Measurements from ENCODE around the gene TBC1D22A. TPM values are rescaled to one million over a fixed set of nuclear protein-coding genes. Genes with fewer than 3 reads are reported as not detected.

Gene TBC1D22A
- total and polyA plus RNA-seq, 2 donors (not counting 3 experiments of a cell fraction or from before 2014, with no cell fraction given): 26.1 to 32.4 TPM

- ChIA-PET CTCF (no interaction called here), POLR2A (no interaction called here)
- intact Hi-C loops (cut with micrococcal nuclease): no loop called here
- Histone ChIP-seq H3K9ac (replicated peaks; ENCODE audit: extremely low read depth, insufficient read depth, low read length) (no peak overlapping the region), H3K27ac (ENCODE audit: insufficient read depth, low read depth, low read length) (no peak overlapping the region), H3K4me3 (replicated peaks in 1 of 3; ENCODE audit: insufficient read depth in 1 of 3, low read depth in 1 of 3, low read length in 3 of 3) (no peak overlapping the region), H3K27me3 (ENCODE audit: control insufficient read depth in 2 of 2, insufficient read depth in 2 of 2, low read length in 2 of 2) (no peaks in the 10 kb centered on the region), H3K4me2 (ENCODE audit: insufficient read depth, low read length) (no peak overlapping the region), H3K4me1 (ENCODE audit: control insufficient read depth, extremely low read depth, insufficient read depth, low read length) (no peaks in the 10 kb centered on the region), H3K36me3 (ENCODE audit: control insufficient read depth in 2 of 2, extremely low read depth in 1 of 2, insufficient read depth in 2 of 2, low read length in 2 of 2) (no peaks in the 10 kb centered on the region), H3K9me1 (replicated peaks; ENCODE audit: control insufficient read depth, extremely low read depth, insufficient read depth, low read length) (no peaks in the 10 kb centered on the region), H2AFZ (ENCODE audit: low read depth, low read length) (no peak overlapping the region), H3K79me2 (ENCODE audit: control insufficient read depth, insufficient read depth, low read length) (no peaks in the 10 kb centered on the region), H3K9me3 (replicated peaks; ENCODE audit: control insufficient read depth, insufficient read depth, low read length) (no peaks in the 10 kb centered on the region), H4K20me1 (replicated peaks; ENCODE audit: control insufficient read depth, extremely low read depth, insufficient read depth, low read length) (no peaks in the 10 kb centered on the region)
- FAIRE-seq (no peak), DNase-seq (ENCODE audit: low read depth, low spot score) (no peak)
- TF ChIP-seq, protein P1, sequence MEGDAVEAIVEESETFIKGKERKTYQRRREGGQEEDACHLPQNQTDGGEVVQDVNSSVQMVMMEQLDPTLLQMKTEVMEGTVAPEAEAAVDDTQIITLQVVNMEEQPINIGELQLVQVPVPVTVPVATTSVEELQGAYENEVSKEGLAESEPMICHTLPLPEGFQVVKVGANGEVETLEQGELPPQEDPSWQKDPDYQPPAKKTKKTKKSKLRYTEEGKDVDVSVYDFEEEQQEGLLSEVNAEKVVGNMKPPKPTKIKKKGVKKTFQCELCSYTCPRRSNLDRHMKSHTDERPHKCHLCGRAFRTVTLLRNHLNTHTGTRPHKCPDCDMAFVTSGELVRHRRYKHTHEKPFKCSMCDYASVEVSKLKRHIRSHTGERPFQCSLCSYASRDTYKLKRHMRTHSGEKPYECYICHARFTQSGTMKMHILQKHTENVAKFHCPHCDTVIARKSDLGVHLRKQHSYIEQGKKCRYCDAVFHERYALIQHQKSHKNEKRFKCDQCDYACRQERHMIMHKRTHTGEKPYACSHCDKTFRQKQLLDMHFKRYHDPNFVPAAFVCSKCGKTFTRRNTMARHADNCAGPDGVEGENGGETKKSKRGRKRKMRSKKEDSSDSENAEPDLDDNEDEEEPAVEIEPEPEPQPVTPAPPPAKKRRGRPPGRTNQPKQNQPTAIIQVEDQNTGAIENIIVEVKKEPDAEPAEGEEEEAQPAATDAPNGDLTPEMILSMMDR (IDR thresholded peaks at IDR 0.05; ENCODE audit: extremely low read depth in 1 of 2, insufficient read depth in 1 of 2, low read depth in 1 of 2, low read length in 2 of 2): no peak
- no peak for TF ChIP-seq JUN (IDR thresholded peaks at IDR 0.05; ENCODE audit: borderline replicate concordance, insufficient read depth, insufficient read length, low read depth)
- TF ChIP-seq POLR2AphosphoS5 (IDR thresholded peaks at IDR 0.05; ENCODE audit: insufficient read depth, low read depth, low read length): no peak
- BruUV-seq (replicated peaks): no TSS peak
- dilution Hi-C loops (cut with MboI; ENCODE audit: extremely low pct_ligation_motif_present, low sequenced_read_pairs): no loop called here
These were observed 456.2 kb downstream of the TBC1D22A start for GRCh38 chr22:47218671-47219070.

DNA sequence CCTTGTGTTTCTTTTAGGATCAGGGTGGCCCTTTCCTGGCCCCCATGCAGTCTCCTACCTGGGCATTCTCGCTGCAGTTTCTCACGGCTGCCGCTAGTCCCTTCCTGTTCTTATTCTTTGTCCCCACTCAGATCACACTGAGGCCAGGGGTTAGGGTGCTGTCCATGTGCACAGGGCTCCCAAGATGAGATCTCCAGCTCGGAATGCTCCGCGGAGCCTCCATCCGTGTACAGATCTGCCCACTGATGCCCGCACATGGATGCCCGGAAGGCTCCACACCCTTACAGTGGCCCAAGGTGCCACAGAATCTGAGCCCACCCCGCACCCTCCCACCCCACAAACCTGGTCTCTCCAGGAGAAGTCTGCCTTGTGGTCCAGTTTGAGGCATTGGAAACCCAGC lies 457.3 kb downstream of the TBC1D22A start:
- ChIA-PET CTCF (no interaction called here), POLR2A (no interaction called here)
- no peak overlapping the region for H3K9ac ChIP-seq (replicated peaks; ENCODE audit: extremely low read depth, insufficient read depth, low read length)
- H3K4me3 ChIP-seq (replicated peaks in 1 of 3; ENCODE audit: insufficient read depth in 1 of 3, low read depth in 1 of 3, low read length in 3 of 3): no peak overlapping the region
- H3K9me3 ChIP-seq (replicated peaks; ENCODE audit: control insufficient read depth, insufficient read depth, low read length): no peaks in the 10 kb centered on the region
- H2AFZ ChIP-seq (ENCODE audit: low read depth, low read length): no peak overlapping the region
- H3K4me1 ChIP-seq (ENCODE audit: control insufficient read depth, extremely low read depth, insufficient read depth, low read length): no peaks in the 10 kb centered on the region
- no peaks in the 10 kb centered on the region for H3K9me1 ChIP-seq (replicated peaks; ENCODE audit: control insufficient read depth, extremely low read depth, insufficient read depth, low read length)
- intact Hi-C loops (cut with micrococcal nuclease): no loop called here
- BruUV-seq (replicated peaks): no TSS peak
- H3K27me3 ChIP-seq (ENCODE audit: control insufficient read depth in 2 of 2, insufficient read depth in 2 of 2, low read length in 2 of 2): no peaks in the 10 kb centered on the region
- no peak for FAIRE-seq
- no peak for DNase-seq (ENCODE audit: low read depth, low spot score)
- no peaks in the 10 kb centered on the region for H4K20me1 ChIP-seq (replicated peaks; ENCODE audit: control insufficient read depth, extremely low read depth, insufficient read depth, low read length)
- no peak overlapping the region for H3K27ac ChIP-seq (ENCODE audit: insufficient read depth, low read depth, low read length)
- dilution Hi-C loops (cut with MboI; ENCODE audit: extremely low pct_ligation_motif_present, low sequenced_read_pairs): no loop called here
- H3K36me3 ChIP-seq (ENCODE audit: control insufficient read depth in 2 of 2, extremely low read depth in 1 of 2, insufficient read depth in 2 of 2, low read length in 2 of 2): no peaks in the 10 kb centered on the region
- no peak overlapping the region for H3K4me2 ChIP-seq (ENCODE audit: insufficient read depth, low read length)
- TF ChIP-seq JUN (IDR thresholded peaks at IDR 0.05; ENCODE audit: borderline replicate concordance, insufficient read depth, insufficient read length, low read depth) (no peak), GATA2 (IDR thresholded peaks at IDR 0.05; ENCODE audit: insufficient read depth, insufficient read length, low read depth, low read length) (no peak), MAX (IDR thresholded peaks at IDR 0.05; ENCODE audit: insufficient read depth, insufficient read length) (no peak), POLR2A (IDR thresholded peaks at IDR 0.05; ENCODE audit: low read depth, low read length) (no peak), POLR2AphosphoS5 (IDR thresholded peaks at IDR 0.05; ENCODE audit: insufficient read depth, low read depth, low read length) (no peak), FOS (IDR thresholded peaks at IDR 0.05; ENCODE audit: borderline replicate concordance, insufficient read depth, low read length) (no peak), EZH2 (IDR thresholded peaks at IDR 0.05; ENCODE audit: borderline replicate concordance, low read depth, low read length, severe bottlenecking) (no peak)
- TF ChIP-seq, protein P1 (IDR thresholded peaks at IDR 0.05; ENCODE audit: extremely low read depth in 1 of 2, insufficient read depth in 1 of 2, low read depth in 1 of 2, low read length in 2 of 2): no peak
- no peaks in the 10 kb centered on the region for H3K79me2 ChIP-seq (ENCODE audit: control insufficient read depth, insufficient read depth, low read length)
